Measurements from ENCODE around the gene SH2D3C.

SH2D3C gene

DNA sequence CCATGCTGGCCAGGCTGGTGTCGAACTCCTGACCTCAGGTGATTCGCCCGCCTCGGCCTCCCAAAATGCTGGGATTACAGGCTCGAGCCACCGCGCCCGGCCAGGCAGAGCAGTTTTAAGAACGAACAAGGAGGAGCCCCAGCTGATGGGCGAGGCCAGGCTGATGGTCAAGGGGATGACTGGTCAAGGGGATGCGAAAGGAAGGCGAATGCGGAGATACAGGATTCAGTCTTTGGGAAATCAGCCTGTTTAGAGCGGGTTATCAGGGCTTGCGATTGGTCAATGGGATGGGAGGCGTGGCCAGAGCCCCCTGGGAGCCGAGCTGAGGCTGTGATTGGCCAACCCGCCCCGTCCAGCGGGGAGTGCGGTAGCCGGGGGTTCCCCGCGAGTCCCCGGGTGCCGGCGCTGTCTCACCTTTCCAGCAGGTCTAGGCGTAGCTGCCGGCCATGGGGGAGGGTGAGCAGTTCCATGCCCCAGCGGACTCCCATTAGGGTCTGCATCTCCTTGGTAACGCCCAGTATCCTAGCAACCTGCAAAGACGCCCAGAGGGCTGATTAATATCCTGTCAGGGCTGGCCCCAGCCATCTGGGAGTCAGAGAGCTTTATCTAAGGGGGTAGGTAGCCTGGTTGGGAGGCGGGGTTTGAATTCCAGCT, 35.9 kb downstream of the SH2D3C start:
- no peaks in the 10 kb centered on the region for H3K9me3 ChIP-seq (ENCODE audit: control insufficient read depth, insufficient read depth, low read length)
- no peaks in the 10 kb centered on the region for H4K20me1 ChIP-seq (ENCODE audit: control insufficient read depth, insufficient read depth, low read depth, low read length)
- H3F3A ChIP-seq (ENCODE audit: control insufficient read depth, insufficient read depth) = no peaks in the 10 kb centered on the region; the same call in 1 of the 2 replicates
- TF ChIP-seq, protein P1, sequence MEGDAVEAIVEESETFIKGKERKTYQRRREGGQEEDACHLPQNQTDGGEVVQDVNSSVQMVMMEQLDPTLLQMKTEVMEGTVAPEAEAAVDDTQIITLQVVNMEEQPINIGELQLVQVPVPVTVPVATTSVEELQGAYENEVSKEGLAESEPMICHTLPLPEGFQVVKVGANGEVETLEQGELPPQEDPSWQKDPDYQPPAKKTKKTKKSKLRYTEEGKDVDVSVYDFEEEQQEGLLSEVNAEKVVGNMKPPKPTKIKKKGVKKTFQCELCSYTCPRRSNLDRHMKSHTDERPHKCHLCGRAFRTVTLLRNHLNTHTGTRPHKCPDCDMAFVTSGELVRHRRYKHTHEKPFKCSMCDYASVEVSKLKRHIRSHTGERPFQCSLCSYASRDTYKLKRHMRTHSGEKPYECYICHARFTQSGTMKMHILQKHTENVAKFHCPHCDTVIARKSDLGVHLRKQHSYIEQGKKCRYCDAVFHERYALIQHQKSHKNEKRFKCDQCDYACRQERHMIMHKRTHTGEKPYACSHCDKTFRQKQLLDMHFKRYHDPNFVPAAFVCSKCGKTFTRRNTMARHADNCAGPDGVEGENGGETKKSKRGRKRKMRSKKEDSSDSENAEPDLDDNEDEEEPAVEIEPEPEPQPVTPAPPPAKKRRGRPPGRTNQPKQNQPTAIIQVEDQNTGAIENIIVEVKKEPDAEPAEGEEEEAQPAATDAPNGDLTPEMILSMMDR (IDR thresholded peaks at IDR 0.05; ENCODE audit: low read depth, low read length, poor library complexity, severe bottlenecking) = no peak
- TF ChIP-seq EZH2phosphoT487 (IDR thresholded peaks at IDR 0.05; ENCODE audit: borderline replicate concordance, low read length) = no peak
- no peaks in the 10 kb centered on the region for H3K27me3 ChIP-seq (ENCODE audit: control insufficient read depth, low read length)
- peaks cover 17% of the 10 kb centered on the region for H3K36me3 ChIP-seq (ENCODE audit: control insufficient read depth, low read length)
- H3K79me2 ChIP-seq (ENCODE audit: control insufficient read depth, low read length) = no peaks in the 10 kb centered on the region
- H3K27ac ChIP-seq (ENCODE audit: low read depth, low read length) = no peak overlapping the region
- no peak overlapping the region for H3K4me3 ChIP-seq (ENCODE audit: low read length)
- no peaks in the 10 kb centered on the region for H3K4me1 ChIP-seq (ENCODE audit: control insufficient read depth, low read length)
- no peaks in the 10 kb centered on the region for H3K9me2 ChIP-seq (replicated peaks; ENCODE audit: control insufficient read depth, low read length)
- H3K4me2 ChIP-seq (ENCODE audit: low read length) = no peak overlapping the region

DNA sequence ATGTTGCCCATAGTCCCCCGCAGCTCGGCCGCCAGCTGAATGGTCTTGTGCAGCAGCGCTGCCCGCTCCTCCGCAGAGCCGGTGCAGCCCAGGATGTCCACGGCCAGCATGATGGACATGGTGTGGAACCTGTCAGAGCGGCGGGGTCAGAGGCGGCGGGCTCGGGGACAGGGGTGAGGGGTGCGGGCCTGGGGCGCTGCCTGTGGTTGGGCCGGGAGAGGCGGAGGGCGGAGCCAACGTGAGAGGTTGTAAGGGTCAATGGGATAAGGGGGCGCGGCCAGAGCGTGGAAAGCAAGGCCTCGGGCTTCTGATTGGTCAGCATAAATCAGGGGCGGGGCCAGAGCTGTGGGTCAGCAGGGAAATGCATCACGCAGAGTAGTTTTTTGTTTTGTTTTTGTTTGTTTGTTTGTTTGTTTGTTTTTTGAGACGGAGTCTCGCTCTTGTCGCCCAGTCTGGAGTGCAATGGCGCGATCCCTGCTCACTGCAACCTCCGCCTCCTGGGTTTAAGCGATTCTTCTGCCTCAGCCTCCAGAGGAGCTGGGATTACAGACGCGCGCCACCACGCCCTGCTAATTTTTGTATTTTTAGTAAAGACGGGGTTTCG, 36.5 kb downstream of the SH2D3C start:
- no peak for TF ChIP-seq EZH2phosphoT487 (IDR thresholded peaks at IDR 0.05; ENCODE audit: borderline replicate concordance, low read length)
- TF ChIP-seq, protein P1 (IDR thresholded peaks at IDR 0.05; ENCODE audit: low read depth, low read length, poor library complexity, severe bottlenecking) = no peak
- H3K9me3 ChIP-seq (ENCODE audit: control insufficient read depth, insufficient read depth, low read length) = no peaks in the 10 kb centered on the region
- H3K79me2 ChIP-seq (ENCODE audit: control insufficient read depth, low read length) = no peaks in the 10 kb centered on the region
- H3F3A ChIP-seq (ENCODE audit: control insufficient read depth, insufficient read depth) = no peaks in the 10 kb centered on the region; the same call in 1 of the 2 replicates
- H3K9me2 ChIP-seq (replicated peaks; ENCODE audit: control insufficient read depth, low read length) = no peaks in the 10 kb centered on the region
- no peaks in the 10 kb centered on the region for H3K27me3 ChIP-seq (ENCODE audit: control insufficient read depth, low read length)
- no peak overlapping the region for H3K4me2 ChIP-seq (ENCODE audit: low read length)
- H4K20me1 ChIP-seq (ENCODE audit: control insufficient read depth, insufficient read depth, low read depth, low read length) = no peaks in the 10 kb centered on the region
- H3K4me3 ChIP-seq (ENCODE audit: low read length) = no peak overlapping the region
- peaks cover 14% of the 10 kb centered on the region for H3K36me3 ChIP-seq (ENCODE audit: control insufficient read depth, low read length)
- H3K27ac ChIP-seq (ENCODE audit: low read depth, low read length) = no peak overlapping the region
- no peaks in the 10 kb centered on the region for H3K4me1 ChIP-seq (ENCODE audit: control insufficient read depth, low read length)

DNA sequence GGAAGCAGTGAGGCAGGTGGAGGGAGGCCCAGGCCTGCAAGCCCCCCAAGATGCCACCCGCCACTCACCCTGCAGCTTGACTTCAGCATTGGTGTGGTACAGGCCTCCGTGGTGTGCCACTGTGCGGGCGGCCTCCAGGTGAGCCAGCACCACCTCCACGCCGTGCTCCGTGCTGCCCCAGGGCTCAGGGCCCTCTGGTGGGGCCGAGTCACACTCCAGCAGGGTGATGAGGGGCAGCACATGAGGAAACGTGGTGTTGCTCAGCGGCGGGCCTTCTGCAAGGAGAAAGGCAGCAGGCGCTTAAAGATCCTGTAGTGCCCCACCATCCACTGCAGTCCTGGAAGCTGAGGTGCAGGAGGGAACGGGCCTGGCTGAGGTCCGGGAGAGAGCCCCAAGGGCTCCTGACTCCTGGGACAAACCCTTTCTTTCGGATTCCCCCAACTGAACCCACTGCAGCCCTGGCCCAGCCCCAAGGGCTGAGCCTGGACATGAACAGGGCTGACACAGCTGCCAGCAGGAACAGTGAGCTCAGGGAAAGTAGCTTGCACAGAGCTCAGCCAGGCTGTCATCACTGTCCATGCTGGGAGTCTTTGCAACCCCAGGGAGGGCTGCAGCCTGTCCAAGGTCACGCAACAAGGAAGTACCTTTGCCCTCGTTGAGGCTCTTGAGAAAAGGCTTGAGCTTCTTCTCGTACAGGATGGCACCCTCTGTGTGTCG, 38.7 kb downstream of the SH2D3C start:
- no peaks in the 10 kb centered on the region for H3K79me2 ChIP-seq (ENCODE audit: control insufficient read depth, low read length)
- H3K4me2 ChIP-seq (ENCODE audit: low read length) = no peak overlapping the region
- no peak overlapping the region for H3K27ac ChIP-seq (ENCODE audit: low read depth, low read length)

More for the DNA sequence above, 38.7 kb downstream of the SH2D3C start:
- Histone ChIP-seq H3K4me1 (ENCODE audit: control insufficient read depth, low read length) (peaks cover 6% of the 10 kb centered on the region), H3K36me3 (ENCODE audit: control insufficient read depth, low read length) (peaks cover 7% of the 10 kb centered on the region; the same call in 1 of the 2 replicates), H3K9me2 (replicated peaks; ENCODE audit: control insufficient read depth, low read length) (no peaks in the 10 kb centered on the region), H3F3A (ENCODE audit: control insufficient read depth, insufficient read depth) (no peaks in the 10 kb centered on the region; the same call in 1 of the 2 replicates), H4K20me1 (ENCODE audit: control insufficient read depth, insufficient read depth, low read depth, low read length) (no peaks in the 10 kb centered on the region), H3K9me3 (ENCODE audit: control insufficient read depth, insufficient read depth, low read length) (no peaks in the 10 kb centered on the region), H3K4me3 (ENCODE audit: low read length) (no peak overlapping the region), H3K27me3 (ENCODE audit: control insufficient read depth, low read length) (no peaks in the 10 kb centered on the region)
- TF ChIP-seq EZH2phosphoT487 (IDR thresholded peaks at IDR 0.05; ENCODE audit: borderline replicate concordance, low read length) = no peak
- TF ChIP-seq, protein P1 (IDR thresholded peaks at IDR 0.05; ENCODE audit: low read depth, low read length, poor library complexity, severe bottlenecking) = no peak

All from DOHH2 (cell line).